ENCODE measurements around the gene RIMS1.

RIMS1 gene

DNA sequence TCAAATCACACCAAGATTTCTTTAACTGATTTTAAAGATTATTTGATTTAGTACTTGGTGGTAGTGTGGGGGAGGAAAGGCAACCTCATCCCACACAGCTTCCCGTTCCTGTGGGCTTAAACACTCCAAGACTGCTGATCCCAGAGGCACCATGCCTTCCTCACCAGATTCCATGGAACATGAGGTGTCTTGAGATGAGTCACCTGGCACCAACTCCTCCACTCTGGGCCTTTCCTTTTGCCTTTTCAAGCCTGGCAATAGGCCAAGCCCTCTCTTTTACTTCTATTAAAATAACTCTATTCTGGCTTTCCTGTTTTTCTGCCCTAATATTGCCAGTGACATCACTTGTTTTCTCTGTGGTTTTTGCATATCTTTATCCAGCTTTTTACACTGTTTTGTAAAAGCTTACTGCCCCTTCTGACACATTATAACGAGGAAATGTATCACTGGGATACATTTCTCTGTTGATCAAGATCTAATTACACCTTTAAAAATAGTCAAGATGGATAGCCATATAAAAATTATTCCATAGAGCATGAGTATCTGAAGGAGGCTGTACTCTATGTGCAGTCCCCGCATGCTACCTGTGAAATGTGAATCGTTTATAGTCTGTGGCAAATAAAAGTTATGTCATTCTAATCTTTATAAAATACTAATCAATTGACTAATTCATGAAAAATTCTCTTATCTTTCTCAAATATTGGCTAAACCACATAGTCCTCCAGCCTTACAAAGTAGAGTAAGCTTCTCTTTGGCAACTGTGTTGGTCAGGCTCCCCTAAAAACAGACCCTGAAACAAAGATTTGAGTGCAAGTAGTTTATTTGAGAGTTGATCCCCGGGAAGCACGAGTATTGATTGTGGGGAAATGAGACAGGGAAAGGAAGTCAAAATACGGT lies 477.7 kb downstream of the RIMS1 start:
- TF ChIP-seq, protein P1, sequence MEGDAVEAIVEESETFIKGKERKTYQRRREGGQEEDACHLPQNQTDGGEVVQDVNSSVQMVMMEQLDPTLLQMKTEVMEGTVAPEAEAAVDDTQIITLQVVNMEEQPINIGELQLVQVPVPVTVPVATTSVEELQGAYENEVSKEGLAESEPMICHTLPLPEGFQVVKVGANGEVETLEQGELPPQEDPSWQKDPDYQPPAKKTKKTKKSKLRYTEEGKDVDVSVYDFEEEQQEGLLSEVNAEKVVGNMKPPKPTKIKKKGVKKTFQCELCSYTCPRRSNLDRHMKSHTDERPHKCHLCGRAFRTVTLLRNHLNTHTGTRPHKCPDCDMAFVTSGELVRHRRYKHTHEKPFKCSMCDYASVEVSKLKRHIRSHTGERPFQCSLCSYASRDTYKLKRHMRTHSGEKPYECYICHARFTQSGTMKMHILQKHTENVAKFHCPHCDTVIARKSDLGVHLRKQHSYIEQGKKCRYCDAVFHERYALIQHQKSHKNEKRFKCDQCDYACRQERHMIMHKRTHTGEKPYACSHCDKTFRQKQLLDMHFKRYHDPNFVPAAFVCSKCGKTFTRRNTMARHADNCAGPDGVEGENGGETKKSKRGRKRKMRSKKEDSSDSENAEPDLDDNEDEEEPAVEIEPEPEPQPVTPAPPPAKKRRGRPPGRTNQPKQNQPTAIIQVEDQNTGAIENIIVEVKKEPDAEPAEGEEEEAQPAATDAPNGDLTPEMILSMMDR (IDR thresholded peaks at IDR 0.05; ENCODE audit: borderline replicate concordance, control extremely low read depth, extremely low read depth, insufficient read depth, missing control alignments), result no peak
- DNase-seq (ENCODE audit: low spot score), result no peak
- in situ Hi-C loops (cut with MboI; ENCODE audit: low sequenced_read_pairs, unreplicated experiment), result no loop called here

DNA sequence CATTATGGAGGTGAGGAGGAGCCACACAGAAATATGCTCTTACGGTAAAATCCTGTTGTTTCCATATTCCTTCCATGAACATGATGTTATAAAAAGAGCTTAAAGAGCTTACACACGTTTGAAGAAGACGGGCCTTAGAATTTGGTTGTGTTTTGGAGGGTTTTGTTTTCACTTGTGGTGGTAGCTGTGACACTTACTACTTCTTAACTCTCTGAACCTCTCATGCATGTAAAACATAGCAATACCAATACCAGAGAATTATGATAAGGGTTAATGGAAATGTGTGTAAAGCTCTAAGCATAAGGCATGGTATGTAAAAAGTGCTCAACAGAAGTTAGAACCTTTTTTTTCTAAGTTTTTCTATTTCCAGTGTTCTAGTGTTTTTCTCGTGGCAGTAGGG lies 479.4 kb downstream of the RIMS1 start:
- DNase-seq (ENCODE audit: low spot score), result no peak
- in situ Hi-C loops (cut with MboI; ENCODE audit: low sequenced_read_pairs, unreplicated experiment), result no loop called here
- TF ChIP-seq, protein P1 (IDR thresholded peaks at IDR 0.05; ENCODE audit: borderline replicate concordance, control extremely low read depth, extremely low read depth, insufficient read depth, missing control alignments), result no peak

DNA sequence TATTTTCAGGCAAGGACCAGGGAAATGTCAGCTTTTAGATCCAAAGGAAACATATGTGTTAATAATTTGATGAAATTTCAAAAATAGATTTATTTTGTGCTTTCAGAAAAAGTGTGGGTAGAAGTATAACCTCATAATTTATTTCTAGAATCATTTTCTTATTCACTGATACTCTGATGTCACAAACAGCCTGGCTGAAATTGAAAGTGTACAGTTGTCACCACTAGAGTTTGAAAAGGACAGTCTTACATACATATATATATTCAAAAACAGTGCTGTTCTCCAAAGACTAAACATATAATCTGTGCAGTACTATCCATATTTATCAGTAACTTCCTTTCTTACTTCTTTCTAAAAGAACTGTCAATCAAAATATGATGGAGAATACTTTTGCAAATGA lies 481.1 kb downstream of the RIMS1 start:
- in situ Hi-C loops (cut with MboI; ENCODE audit: low sequenced_read_pairs, unreplicated experiment), result no loop called here
- TF ChIP-seq, protein P1 (IDR thresholded peaks at IDR 0.05; ENCODE audit: borderline replicate concordance, control extremely low read depth, extremely low read depth, insufficient read depth, missing control alignments), result no peak
- DNase-seq (ENCODE audit: low spot score), result no peak

DNA sequence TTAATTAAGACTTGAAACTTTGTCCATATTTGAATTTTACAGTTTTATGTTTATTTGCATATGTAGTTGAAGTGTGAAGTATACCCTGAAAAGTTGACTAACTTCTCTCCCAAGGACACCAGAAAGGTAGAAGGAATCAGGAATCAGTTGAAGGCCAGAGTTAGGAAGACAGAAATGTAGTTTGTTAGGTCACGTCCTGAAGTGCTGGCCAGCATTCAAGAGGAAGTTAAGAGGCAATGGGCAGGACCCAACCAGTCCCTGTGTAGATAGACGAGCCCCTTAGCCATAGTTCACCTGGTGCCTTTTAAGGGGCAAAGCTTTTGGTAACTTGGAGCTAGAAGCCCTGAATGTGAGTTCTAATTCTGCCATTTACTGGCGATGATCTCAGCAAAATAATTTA lies 485.1 kb downstream of the RIMS1 start:
- in situ Hi-C loops (cut with MboI; ENCODE audit: low sequenced_read_pairs, unreplicated experiment), result no loop called here

DNA sequence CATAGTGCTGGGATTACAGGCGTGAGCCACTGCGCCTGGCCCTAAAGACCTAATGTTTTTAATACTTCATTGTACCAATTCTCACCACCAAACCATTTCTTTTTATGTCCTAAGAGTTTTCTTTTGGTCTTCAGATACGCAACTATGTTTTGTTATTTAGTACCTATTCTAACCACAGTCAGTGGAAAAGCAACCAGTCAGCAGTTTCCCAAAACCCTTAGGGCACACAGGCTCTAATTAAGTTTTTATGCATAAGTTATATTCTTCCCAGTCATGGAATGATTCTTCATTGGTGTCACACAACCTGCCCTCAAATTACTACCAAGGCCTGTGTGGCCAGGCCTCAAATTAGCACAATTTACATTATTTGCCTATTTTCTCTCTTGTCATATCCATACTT lies 487.8 kb downstream of the RIMS1 start:
- DNase-seq (ENCODE audit: low spot score), result no peak
- in situ Hi-C loops (cut with MboI; ENCODE audit: low sequenced_read_pairs, unreplicated experiment), result no loop called here
- TF ChIP-seq, protein P1 (IDR thresholded peaks at IDR 0.05; ENCODE audit: borderline replicate concordance, control extremely low read depth, extremely low read depth, insufficient read depth, missing control alignments), result no peak

More for the DNA sequence above, 485.1 kb downstream of the RIMS1 start:
- TF ChIP-seq, protein P1 (IDR thresholded peaks at IDR 0.05; ENCODE audit: borderline replicate concordance, control extremely low read depth, extremely low read depth, insufficient read depth, missing control alignments), result no peak
- DNase-seq (ENCODE audit: low spot score), result no peak

DNA sequence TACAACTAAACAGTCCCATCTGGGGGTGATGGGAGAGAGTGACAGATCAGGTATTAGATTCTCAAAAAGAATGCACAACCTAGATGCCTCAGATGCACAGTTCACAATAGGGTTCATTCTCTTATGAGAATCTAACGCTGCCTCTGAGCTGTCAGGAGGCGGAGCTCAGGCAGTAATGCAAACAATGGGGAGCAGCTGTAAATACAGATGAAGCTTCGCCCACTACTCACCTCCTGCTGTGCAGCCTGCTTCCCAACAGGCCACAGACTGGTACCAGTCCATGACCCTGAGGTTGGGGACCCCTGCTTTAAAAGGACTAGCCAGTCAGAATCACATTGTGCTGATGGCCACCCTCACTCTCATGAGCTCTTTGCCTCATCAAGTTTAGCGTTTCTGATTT lies 488.5 kb downstream of the RIMS1 start:
- TF ChIP-seq, protein P1 (IDR thresholded peaks at IDR 0.05; ENCODE audit: borderline replicate concordance, control extremely low read depth, extremely low read depth, insufficient read depth, missing control alignments), result no peak
- DNase-seq (ENCODE audit: low spot score), result no peak
- in situ Hi-C loops (cut with MboI; ENCODE audit: low sequenced_read_pairs, unreplicated experiment), result no loop called here

All from GM13976 (cell line).